C4-2B (cell line): ENCODE data around the gene DUSP1.

ENCODE experiments used
- CTCF ChIP-seq: fragments of 450-650 bp; conservative IDR thresholded peaks from 2 replicates; pipeline ENCODE4 v1.5.1; 2017; ENCODE audit warnings: mild to moderate bottlenecking
- ZFX ChIP-seq: fragments of 450-650 bp; IDR thresholded peaks from 2 replicates; pipeline ENCODE4 v1.6.1; 2017

GRCh38 chr5:172760959-172761358, 10.0 kb downstream of the DUSP1 start:
- TF ChIP-seq CTCF = no peak
- no peak for TF ChIP-seq ZFX
